Measurements from ENCODE around the gene MAL. TPM values are rescaled to one million over a fixed set of nuclear protein-coding genes. Genes with fewer than 3 reads are reported as not detected.

Gene MAL
- total and polyA plus RNA-seq, 2 of the 13 experiments (the other 11 are each of a cell fraction or from before 2014, with no cell fraction given): not detected

GRCh38 chr2:95016616-95017015 is 8.9 kb upstream of the MAL start:
- Histone ChIP-seq H3K36me3 (replicated peaks in 1 of 2; ENCODE audit: control insufficient read depth in 1 of 2, insufficient read depth in 2 of 2, low read length in 2 of 2) (no peaks in the 10 kb centered on the region), H3K27ac (ENCODE audit: extremely low read length, insufficient read depth, low read length) (no peak overlapping the region), H3K9ac (ENCODE audit: insufficient read depth, low read depth, low read length) (no peak overlapping the region), H3K27me3 (ENCODE audit: control insufficient read depth in 1 of 2, insufficient read depth in 2 of 2, low read length in 2 of 2) (peaks cover 26 to 75% of the 10 kb centered on the region in 2 experiments; a peak in 4 of 5 replicates), H3K4me3 (replicated peaks in 1 of 3; ENCODE audit: insufficient read depth in 1 of 3, low read depth in 2 of 3, low read length in 3 of 3) (no peak overlapping the region), H3K4me2 (ENCODE audit: low read depth, low read length) (no peak overlapping the region), H3K4me1 (ENCODE audit: insufficient read depth, low read length) (no peaks in the 10 kb centered on the region), H4K20me1 (ENCODE audit: insufficient read depth, low read length) (no peaks in the 10 kb centered on the region), H3K9me3 (ENCODE audit: low read length) (no peaks in the 10 kb centered on the region), H2AFZ (ENCODE audit: low read length) (no peak overlapping the region), H3K79me2 (ENCODE audit: insufficient read depth, low read length) (no peaks in the 10 kb centered on the region)
- WGBS (ENCODE audit: low lambda C conversion rate): 21% methylated on average over 9 of the region's 9 CpGs
- ChIA-PET POLR2A (no interaction called here), CTCF (ENCODE audit: low intra/inter-chr PET ratio, low total read pairs) (no interaction called here)
- ATAC-seq: no peak
- in situ Hi-C loops (cut with HindIII; ENCODE audit: extremely low pct_ligation_motif_present, low pct_unique_long_range_greater_than_20kb): no loop called here
- FAIRE-seq: no peak
- intact Hi-C loops (cut with micrococcal nuclease; ENCODE audit: unreplicated experiment): no loop called here
- TF ChIP-seq ZNF615 (CRISPR knock-in tag; IDR thresholded peaks at IDR 0.05; ENCODE audit: borderline replicate concordance): no peak
- no peak for TF ChIP-seq RFXAP (CRISPR knock-in tag; IDR thresholded peaks at IDR 0.05; ENCODE audit: borderline replicate concordance)
- no peak for TF ChIP-seq ATF7 (IDR thresholded peaks at IDR 0.05)
- TF ChIP-seq ATF7 (CRISPR knock-in tag; IDR thresholded peaks at IDR 0.05): no peak
- no peak for TF ChIP-seq MTERF4 (CRISPR knock-in tag; IDR thresholded peaks at IDR 0.05)
- no peak for TF ChIP-seq RXRB (CRISPR knock-in tag; IDR thresholded peaks at IDR 0.05; ENCODE audit: borderline replicate concordance)
- no peak for TF ChIP-seq IRF9 (CRISPR knock-in tag; IDR thresholded peaks at IDR 0.05; ENCODE audit: borderline replicate concordance)
- TF ChIP-seq ZNF280D (CRISPR knock-in tag; IDR thresholded peaks at IDR 0.05): no peak
- TF ChIP-seq ZNF160 (CRISPR knock-in tag; IDR thresholded peaks at IDR 0.05): no peak
- no peak for TF ChIP-seq ZNF792 (CRISPR knock-in tag; IDR thresholded peaks at IDR 0.05)
- TF ChIP-seq ZFP36L1 (CRISPR knock-in tag; IDR thresholded peaks at IDR 0.05): no peak
- no peak for TF ChIP-seq PLSCR1 (CRISPR knock-in tag; IDR thresholded peaks at IDR 0.05; ENCODE audit: borderline replicate concordance)
- no peak for TF ChIP-seq FOXM1 (CRISPR knock-in tag; IDR thresholded peaks at IDR 0.05)
- no peak for DNase-seq (ENCODE audit: low spot score)
- no TSS peak for BruUV-seq (replicated peaks)

Measured in HepG2 (cell line).